PC-9 (cell line): Measurements from ENCODE around the gene GSX2.

ENCODE experiments used
- CTCF ChIP-seq: fragments of 200-600 bp; sonication (generic); conservative IDR thresholded peaks from 2 replicates; pipeline ENCODE4 v1.6.1; 2017; ENCODE audit warnings: mixed run types, antibody characterized with exemption, mild to moderate bottlenecking, moderate library complexity
- EZH2 ChIP-seq: fragments of 200-600 bp; sonication (generic); IDR thresholded peaks from 2 replicates; pipeline ENCODE4 v1.8.0; 2017; ENCODE audit warnings: antibody characterized with exemption, low read depth

GRCh38 chr4:54099287-54099747 lies 646 bp upstream of the GSX2 start:
- TF ChIP-seq CTCF: no peak
- no peak for TF ChIP-seq EZH2
